D341Med (cell line): Measurements from ENCODE around the gene DUSP5.
"Not testable (repeated sequence)": the region's sequence is repeated elsewhere in the genome, so short reads cannot be mapped to it uniquely, and the experiment has no call there.

ENCODE experiments used
- DNase-seq: peaks from one replicate; pipeline ENCODE4 v3.0.0; 2012; ENCODE audit warnings: low spot score

DUSP5 gene

DNA sequence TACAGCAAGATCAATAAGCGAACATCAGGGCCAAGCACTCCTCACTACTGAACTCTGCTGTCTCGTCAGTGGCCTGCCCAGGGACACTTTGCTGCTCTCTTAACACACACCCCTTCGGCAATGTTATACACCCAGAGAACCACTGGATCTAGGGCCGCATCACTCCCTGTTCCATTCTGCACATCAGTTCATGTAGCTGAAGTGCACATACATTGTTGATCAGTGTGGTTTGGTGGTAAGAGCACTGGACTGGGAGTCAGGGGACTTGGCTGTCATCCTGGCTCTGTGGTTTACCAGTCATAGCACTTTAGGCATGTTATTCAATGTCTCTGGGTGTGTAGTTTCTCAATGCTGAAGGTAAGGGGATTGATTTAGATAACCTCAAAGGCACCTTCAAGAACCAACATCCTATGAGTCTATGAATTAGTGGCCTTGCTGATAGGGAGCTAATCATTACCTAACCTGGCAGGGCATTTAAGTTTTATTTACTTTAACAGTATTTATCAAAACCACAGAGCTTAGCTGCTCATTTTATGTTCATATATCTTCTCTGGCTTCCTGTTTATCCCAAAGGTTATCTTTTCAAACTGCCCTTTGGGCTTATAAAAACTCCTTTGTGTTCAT, 24.8 kb downstream of the DUSP5 start:
- DNase-seq, result no peak

DNA sequence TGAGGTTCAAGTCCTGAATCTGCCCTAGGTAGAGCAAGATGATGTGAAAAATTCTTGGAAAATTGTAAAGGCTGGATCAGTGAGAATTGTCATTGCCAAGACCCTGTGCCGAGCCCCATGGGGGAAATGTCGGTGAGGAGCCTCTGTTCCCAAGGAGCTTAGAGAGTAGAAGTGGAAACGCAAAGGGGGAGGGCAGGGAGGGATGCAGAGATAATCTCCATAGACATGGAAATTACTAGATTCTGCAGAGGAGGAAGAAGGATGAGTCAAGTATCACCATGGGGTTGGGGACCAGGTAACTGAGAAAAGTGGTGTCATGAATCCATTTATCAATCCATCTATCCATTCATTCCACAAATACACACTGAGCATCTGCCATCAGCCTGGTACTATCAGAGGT, 26.0 kb downstream of the DUSP5 start:
- no peak for DNase-seq

DNA sequence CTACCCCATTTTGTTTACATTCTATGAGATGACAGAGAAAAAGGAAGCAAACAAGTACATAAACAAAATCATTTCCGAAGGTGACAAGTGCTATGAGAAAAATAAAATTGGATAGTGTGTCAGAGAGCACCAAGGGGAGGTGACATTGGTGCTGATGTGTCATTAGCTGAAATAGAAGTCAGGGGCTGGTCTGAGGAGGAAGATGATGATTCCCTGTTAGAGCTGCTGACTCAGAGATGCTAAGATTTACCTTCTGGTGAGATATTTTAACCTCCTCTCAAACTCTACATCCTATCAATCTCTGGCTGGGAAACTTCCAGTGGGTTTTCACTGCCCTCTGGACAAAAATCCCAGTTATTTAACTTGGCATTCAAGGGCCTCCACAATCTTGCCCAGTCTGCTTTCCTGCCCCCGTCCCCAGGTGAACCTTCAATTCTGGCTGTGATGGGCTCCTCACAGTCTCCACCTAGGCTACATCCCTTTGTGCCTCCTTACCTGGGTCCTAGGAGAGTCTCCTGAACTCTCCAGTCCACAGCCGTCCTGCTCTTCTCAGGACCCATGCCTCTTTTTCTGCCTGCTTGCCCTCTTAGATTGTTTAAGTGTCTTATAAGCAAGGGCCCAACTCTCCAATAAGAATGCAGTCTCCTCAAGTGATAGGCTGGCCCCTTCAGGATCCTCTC, 26.6 kb downstream of the DUSP5 start:
- DNase-seq, result no peak

DNA sequence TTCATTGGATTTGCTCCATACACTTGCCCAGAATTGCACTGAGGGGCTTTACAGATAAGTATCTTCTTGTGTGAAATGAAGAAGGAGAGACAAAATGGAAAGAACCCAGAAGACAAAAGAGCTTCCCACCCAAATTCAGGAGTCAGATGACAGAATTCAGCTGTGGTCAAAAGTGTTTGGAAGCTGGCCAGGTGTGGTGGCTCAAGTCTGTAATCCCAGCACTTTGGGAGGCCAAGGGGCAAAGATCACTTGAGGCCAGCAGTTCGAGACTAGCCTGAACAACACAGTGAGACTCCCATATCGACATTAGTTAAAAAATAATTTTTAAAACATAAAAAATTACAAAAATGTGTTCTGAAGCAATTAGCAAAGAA, 27.1 kb downstream of the DUSP5 start:
- DNase-seq, result no peak

DNA sequence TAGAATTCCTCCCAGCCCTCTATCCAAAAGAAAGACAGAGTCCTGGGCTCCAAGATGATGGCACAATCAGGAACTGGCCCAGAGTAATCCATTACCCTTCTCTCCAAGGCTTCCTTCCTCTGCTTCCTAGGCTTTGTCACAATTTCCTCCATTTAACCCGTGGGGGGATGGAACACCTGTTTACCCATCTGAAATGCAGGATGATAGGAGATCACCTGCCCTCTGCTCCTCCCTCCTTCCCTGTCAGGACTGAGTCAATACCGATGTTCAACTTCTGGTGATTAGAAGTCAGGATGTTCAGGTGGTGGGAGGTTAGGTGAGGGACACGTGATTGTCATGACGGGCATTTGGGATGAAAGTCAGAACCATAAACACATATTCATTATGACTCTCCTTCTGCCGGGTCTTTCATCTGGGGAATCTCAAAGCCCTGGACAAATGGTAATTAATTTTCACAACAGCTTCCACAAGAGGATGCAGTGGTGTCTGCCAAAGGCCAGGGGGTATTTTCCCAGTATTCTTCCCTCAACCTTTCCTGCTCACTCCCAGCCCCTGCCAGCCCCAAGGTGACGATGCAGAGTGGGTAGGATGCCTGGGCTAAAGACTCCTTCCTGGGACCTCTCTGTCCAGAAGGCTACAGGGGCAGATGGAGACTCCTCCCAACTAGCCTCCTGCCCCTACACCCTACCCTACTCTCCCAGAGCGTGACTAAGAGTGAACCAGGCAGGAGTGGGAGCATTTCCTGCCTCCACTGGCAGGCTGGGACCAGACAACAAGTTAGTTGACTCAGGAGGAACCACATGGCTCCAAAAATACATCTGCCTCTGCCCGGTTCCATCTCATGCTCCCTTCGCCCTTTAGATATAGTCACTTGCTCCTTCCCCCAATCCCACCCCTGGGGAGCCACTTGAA, 27.9 kb downstream of the DUSP5 start:
- DNase-seq, result no peak

DNA sequence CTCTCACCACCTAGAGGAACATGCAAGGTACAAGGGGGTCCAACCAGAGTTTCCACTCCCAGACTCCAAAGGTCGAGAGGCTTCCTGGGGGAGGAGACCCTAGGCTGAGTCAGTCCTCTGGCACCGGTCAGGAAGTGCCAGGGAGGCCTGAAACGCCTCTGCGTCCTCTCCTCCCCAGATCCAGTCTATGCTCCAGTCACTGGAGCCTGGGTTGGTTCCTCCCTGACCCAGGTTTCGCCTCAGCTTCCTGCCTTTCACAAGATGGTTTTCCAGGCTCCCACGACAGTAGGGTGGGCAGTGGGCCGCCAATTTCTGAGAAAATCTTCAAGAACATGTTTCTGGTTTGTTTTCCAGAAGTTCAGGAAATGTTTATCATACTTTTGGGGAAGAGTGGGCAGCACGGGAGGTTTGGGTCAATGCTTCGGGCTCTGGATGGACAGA, 30.0 kb downstream of the DUSP5 start:
- no peak for DNase-seq

- DNase-seq, result no peak
Measured at GRCh38 chr10:110528224-110528996, 30.7 kb downstream of the DUSP5 start.

DNA sequence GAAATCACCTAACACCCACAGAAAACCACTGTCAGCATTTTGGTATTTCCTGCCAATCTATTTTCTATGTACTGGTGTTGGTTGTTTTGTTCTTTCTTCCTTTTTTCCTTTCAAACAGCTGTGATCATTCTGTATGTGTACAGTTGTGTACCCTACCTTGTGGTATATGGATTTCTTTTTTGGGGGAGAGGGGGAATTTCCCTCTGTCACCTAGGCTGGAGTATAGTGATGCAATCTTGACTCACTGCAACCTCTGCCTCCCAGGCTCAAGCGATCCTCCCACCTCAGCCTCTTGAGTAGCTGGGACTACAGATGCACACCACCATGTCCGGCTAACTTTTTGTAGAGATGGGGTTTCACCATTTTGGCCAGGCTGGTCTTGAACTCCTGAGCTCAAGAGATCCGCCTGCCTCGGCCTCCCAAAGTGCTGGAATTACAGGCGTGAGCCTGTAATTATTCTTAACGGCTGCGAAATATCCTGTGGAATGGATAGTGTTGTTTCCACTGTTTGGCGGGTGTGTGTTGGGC, 31.4 kb downstream of the DUSP5 start:
- not testable (repeated sequence) for DNase-seq

GRCh38 chr10:110529596-110530011, 31.9 kb downstream of the DUSP5 start:
- DNase-seq, result no peak

GRCh38 chr10:110530131-110530831, 32.6 kb downstream of the DUSP5 start:
- peak; percentile 32 for DNase-seq

DNA sequence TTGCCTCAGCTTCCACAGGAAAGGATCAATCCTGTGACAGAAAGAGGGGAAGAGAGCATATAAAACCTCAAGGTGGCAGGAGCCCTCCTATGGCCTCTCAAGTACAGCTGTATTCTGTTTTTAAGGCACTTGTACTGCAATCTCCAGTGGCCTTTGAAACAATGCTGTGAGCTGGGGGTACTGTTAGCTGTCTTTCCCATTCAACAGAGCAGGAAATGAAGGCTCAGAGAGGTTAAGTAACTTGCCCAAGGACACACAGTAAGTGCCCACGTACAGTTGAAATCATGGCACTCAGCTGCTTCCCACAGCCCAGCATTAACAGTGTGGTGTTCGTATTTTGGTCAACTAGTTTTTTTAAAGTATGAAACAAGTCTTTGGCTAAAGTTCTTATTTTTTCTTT, 34.0 kb downstream of the DUSP5 start:
- no peak for DNase-seq

- DNase-seq, result not testable (repeated sequence)
Measured at GRCh38 chr10:110532628-110533027, 34.9 kb downstream of the DUSP5 start.

- peak; percentile 52 for DNase-seq
Measured at GRCh38 chr10:110533149-110533548, 35.4 kb downstream of the DUSP5 start.

DNA sequence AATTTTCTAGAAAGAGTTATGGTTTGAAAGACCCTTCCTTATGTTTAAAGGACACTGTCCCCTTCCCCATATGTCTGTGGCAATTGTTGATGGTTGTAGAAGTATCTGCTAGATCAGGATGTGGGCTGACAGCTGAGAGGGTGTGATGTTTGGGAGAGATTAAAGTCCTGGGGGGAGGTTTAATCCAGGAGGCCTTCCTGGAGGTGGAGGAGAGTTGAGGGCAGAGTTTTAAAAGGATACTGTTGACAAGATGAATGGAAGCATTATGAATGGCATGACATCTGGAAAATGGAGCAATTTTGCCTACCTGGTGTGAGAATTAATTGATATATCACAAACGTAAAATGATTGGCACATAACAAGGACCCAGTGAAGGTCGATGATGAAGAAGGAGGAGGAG, 36.9 kb downstream of the DUSP5 start:
- DNase-seq, result no peak

DNA sequence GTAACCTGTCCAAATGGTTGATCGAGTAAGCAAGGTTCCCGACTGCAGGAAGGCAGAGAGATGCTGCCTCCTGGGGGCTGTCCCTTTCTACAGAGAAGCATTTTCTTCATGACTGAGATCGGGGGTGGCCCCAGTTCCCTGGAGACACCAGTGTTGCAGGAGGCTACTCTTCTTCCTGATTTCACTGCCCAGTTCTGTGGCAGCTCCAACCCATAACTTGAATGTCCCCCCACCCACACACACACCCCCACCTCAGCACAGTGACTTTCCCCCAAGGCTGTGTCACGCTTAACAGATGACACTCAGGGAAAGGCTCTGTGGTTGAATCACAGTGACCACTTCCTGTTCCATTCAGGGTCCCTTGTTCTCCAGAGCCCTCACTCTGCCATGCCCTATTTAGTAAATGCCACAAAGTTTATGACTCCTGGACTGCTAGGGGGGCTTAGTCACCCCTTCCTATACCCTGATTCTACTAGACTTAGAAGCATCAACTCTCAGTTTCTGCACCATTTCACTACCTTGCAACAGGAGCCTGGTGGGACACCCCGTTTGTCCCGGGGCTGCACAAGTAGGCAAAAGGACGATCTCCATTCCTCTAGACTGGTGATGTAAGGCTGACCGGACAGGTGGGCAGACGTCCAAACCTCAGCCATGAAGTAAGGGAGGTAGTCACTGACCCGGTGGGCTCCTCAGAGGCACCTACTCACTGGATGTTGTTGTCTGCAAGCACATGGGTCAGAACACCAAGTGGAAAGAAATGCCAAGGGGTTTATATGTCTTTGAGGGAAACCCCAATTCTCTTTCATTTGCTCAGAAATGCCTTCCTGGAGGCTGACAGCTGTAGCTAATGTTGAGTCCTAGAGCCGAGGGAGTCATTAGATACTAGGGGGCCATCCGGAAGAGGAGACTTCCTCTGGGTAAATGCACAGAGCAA, 38.5 kb downstream of the DUSP5 start:
- DNase-seq, result no peak

DNA sequence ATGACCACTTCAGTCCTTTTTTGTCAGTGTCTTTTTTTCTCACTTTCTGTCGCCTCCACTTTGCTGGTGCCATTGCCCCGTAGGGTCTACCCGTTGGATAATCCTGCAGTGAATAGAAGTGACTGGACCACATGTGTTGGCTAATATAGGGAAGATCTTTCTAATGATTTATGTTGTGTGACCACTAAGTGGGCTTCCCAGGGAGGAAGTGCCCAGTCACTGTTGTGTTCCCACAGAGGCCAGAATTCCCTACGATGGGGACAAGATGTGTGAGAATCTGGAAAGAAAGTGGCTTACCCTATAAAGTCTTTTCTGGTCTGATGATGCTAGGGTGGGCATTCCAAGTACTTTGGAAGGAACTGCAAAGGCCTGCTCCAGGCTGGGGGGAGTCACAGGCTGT, 41.4 kb downstream of the DUSP5 start:
- no peak for DNase-seq

- DNase-seq, result no peak
Measured at GRCh38 chr10:110540031-110540430, 42.3 kb downstream of the DUSP5 start.

DNA sequence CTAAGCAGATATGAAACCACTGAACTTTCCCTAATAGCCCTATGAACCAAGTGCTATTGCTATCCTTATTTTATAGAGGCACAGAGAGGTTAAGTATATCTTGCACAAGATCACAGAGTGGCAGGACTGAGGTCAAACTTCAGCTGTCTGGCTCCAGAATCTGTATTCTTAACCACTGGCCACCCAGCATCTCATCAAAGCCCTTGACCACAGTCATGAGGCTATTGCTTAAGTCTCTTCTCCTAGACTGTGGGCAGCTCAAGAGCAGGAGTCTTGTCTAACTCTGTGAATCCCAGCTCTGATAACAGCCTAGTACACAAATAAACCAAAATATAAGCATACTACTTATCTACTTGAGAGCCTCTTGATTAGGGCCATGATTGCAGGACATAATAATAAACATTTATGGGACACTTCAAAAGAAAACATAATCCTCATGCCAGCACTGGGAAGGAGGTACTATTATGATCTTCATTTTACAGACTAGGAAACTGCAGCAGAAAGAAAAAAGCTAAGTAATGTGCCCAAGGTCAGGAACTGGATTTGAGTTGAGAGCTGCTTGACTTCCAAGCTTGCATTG, 47.3 kb downstream of the DUSP5 start:
- DNase-seq, result no peak

DNA sequence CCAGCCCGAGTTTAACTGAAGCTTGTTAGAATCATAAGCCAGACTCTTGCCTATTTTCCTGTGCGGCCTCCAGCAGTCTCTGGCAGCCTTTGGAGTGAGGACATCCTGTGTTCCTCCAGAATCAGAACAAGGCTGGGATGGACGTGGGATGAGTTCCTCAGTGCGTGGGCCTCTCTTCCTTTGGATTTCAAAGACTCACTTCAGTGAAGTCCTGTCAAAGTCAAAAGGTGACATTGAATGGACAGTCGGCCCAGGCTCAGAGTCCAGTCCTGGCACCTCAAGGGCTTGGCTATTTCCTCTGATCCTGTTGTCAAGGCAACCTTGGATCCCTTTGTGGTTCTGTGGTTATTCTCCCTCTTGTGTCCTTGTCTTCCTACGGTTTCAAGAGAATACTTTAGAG, 48.4 kb downstream of the DUSP5 start:
- DNase-seq, result no peak
